Right atrium auricular region (tissue), 2 donors: ENCODE results near the gene SEL1L2. TPM values are rescaled to one million over a fixed set of nuclear protein-coding genes. Genes with fewer than 3 reads are reported as not detected.

ENCODE experiments used
- DNase-seq: peaks from one replicate; pipeline ENCODE4 v3.0.0-alpha.2; 2019; ENCODE audit warnings: low spot score
- H3K27ac ChIP-seq, 2 donors: fragments of 200-600 bp; sonication (generic); 1 replicate in 1 of 2; 2 replicates in 1 of 2; pipeline ENCODE4 v1.5.1; 2016 to 2019
- H3K27me3 ChIP-seq, 2 donors: fragments of 200-600 bp; sonication (generic); one replicate each; pipeline versions ENCODE4 v1.5.1 to v1.6.0; 2017 to 2019
- H3K36me3 ChIP-seq: fragments of 200-600 bp; sonication (generic); one replicate; pipeline ENCODE4 v1.5.1; 2016
- H3K4me1 ChIP-seq, 2 donors: fragments of 200-600 bp; sonication (generic); one replicate each; pipeline versions ENCODE4 v1.5.1 to v1.6.0; 2017 to 2019
- H3K4me3 ChIP-seq, 2 donors: fragments of 200-600 bp; sonication (generic); 1 replicate in 1 of 2; 2 replicates in 1 of 2; pipeline ENCODE4 v1.5.1; 2017 to 2019; ENCODE audit warnings: mild to moderate bottlenecking in 1 of 2, moderate library complexity in 1 of 2
- H3K9me3 ChIP-seq, 2 donors: fragments of 200-600 bp; sonication (generic); one replicate each; pipeline ENCODE4 v1.5.1; 2019
- total RNA-seq, 2 donors: library from RNA; depleted of rRNA; stranded (reverse); fragments of >200 nt; gene quantifications; one replicate each; pipeline ENCODE4 v1.1.0, GENCODE V29; 2016
- TF ChIP-seq, protein P1 (sequence below), 2 donors: fragments of 200-600 bp; sonication (generic); IDR thresholded peaks; one replicate each; pipeline ENCODE4 v1.5.1; 2019; ENCODE audit warnings: antibody characterized with exemption in 2 of 2

The SEL1L2 gene
- total RNA-seq, 2 donors from 2014 or later = not detected

DNA sequence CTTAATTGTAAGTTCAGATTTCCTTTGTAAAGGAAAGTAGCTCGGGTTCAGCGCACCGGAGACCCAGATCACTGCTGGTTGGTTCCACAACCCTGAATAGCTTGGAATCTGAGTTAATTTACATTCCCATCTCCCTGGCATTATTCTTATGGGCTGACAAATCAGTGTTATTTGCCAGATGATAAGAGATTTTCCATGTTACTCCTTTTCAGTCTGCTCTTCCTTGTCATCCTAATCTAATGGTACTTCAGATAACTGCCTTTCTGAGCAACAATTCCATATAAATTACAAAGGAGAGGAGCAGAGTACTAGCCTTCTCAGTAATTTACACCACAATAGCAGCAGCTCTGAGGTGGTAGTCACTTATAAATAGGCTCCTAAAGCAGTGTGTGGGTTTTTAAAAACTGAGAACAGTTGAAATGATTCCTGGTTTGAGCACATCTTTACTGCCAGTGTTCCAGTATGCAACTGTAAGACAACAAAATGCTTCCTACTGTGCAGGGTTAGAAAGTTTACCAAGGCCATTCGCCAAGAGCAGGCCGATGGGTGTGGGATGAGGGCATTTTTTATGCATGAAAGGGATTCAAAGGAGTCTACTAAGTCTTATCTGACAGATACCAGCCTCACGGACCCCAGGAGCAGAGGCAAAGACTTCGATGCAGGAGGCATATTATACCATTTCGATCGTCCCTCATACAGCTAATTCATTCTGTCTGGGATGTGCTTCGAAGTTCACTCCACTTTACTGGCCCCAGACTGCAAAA is 115.8 kb downstream of the SEL1L2 start:
- Histone ChIP-seq H3K27me3 (no peaks in the 10 kb centered on the region), H3K27ac (no peak overlapping the region), H3K4me3 (no peak overlapping the region), H3K9me3 (no peaks in the 10 kb centered on the region), H3K4me1 (no peaks in the 10 kb centered on the region), H3K36me3 (no peaks in the 10 kb centered on the region)
- DNase-seq = no peak
- TF ChIP-seq, protein P1, sequence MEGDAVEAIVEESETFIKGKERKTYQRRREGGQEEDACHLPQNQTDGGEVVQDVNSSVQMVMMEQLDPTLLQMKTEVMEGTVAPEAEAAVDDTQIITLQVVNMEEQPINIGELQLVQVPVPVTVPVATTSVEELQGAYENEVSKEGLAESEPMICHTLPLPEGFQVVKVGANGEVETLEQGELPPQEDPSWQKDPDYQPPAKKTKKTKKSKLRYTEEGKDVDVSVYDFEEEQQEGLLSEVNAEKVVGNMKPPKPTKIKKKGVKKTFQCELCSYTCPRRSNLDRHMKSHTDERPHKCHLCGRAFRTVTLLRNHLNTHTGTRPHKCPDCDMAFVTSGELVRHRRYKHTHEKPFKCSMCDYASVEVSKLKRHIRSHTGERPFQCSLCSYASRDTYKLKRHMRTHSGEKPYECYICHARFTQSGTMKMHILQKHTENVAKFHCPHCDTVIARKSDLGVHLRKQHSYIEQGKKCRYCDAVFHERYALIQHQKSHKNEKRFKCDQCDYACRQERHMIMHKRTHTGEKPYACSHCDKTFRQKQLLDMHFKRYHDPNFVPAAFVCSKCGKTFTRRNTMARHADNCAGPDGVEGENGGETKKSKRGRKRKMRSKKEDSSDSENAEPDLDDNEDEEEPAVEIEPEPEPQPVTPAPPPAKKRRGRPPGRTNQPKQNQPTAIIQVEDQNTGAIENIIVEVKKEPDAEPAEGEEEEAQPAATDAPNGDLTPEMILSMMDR (IDR thresholded peaks at IDR 0.05) = no peak

DNA sequence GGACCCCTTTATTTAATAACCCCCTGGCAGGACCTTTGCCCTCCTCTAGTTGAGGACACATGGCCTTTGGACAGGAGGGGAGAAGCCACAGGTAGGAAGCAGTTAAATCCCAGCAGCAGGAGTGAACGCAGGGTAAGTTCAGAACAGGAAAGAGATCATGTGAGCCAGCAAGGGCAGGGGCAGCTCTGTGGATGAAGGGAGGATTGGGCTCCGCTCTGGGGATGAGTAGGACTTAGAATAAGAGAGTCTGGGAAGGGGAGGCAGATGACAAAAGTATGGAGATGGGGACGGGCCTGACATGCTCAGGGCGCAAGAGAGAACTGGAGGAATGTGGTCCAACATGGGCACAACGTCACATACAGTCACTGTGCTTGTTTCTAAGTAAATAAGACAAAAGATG is 116.6 kb downstream of the SEL1L2 start:
- no peak overlapping the region for H3K27ac ChIP-seq
- DNase-seq = no peak
- H3K9me3 ChIP-seq = no peaks in the 10 kb centered on the region
- H3K4me3 ChIP-seq = no peak overlapping the region
- TF ChIP-seq, protein P1 (IDR thresholded peaks at IDR 0.05) = no peak
- no peaks in the 10 kb centered on the region for H3K27me3 ChIP-seq
- no peaks in the 10 kb centered on the region for H3K4me1 ChIP-seq
- no peaks in the 10 kb centered on the region for H3K36me3 ChIP-seq

DNA sequence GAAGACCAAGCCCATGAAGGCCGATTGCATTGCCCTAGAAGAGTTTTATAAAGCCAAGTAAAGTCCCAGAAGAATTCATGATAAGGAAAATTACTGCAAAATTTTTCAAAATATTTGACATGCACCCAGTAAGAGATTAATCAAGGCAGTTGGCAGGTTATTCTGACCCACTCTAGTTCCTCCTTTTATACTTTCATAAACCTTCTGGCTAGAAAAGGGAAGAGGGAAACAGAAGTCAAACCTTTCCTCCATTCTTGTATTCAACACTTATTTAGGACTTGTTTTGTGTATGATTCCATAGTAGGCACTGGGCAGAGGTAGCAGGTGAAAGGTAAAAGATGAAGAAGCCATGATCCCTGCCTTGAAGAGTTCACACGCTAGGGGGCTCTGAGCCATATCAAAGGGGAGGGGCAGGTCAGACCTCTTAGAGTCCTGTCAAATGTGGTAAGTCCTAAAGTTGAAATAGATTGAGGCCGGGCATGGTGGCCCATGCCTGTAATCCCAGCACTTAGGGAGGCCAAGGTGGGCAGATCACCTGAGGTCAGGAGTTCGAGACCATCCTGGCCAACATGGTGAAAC is 120.2 kb downstream of the SEL1L2 start:
- Histone ChIP-seq H3K4me3 (no peak overlapping the region), H3K9me3 (no peaks in the 10 kb centered on the region), H3K27ac (no peak overlapping the region), H3K27me3 (no peaks in the 10 kb centered on the region), H3K36me3 (no peaks in the 10 kb centered on the region), H3K4me1 (peaks cover 0 to 12% of the 10 kb centered on the region in 2 donors)
- TF ChIP-seq, protein P1 (IDR thresholded peaks at IDR 0.05) = no peak
- no peak for DNase-seq

DNA sequence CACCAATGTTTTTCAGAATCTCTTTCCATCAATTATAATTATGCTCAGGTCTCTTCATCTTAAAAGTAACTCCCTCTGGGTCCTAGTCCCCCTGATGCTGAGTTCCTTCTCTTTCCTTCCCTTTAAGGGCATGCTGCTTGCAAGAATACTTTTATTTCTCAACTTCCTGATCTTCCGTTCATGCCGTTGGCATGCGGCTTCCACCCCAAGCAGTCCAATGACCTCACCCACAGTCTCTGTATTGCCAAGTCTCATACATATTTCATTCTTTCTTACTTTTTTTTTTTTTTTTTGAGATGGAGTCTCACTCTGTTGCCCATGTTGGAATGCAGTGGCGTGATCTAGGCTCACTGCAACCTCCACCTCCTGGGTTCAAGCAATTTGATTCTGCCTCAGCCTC is 122.1 kb downstream of the SEL1L2 start:
- H3K27me3 ChIP-seq = no peaks in the 10 kb centered on the region
- no peak for DNase-seq

DNA sequence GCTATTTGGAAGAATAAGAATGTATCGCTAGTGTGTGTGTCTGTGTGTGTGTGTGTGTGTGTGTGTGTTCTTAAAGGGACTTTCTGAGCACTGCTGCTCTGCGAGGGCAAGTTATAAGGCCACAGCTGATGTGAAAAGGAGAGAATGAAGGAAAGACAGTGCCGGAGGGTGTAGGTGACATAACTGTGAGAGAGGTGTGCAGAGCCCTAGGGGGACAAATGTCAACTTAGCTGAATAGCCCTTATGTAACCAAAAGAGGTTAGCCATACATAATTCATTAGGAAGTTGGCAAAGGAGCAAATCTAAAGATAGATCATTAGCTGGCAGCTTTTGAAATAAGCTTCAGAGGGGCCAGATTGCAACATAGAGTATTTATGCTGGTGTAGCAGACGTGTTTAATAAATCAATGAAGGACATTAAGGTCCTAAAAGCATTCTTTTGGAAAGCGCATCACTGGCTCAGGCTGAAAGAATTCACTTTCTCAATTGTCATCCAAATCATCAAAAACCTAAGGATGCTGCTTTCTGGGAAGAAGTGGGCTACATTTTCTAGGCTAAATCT is 124.5 kb downstream of the SEL1L2 start:
- no peak overlapping the region for H3K27ac ChIP-seq
- H3K27me3 ChIP-seq = no peaks in the 10 kb centered on the region
- no peak for DNase-seq
- no peaks in the 10 kb centered on the region for H3K9me3 ChIP-seq
- H3K4me1 ChIP-seq = peaks cover 0 to 13% of the 10 kb centered on the region in 2 donors
- no peaks in the 10 kb centered on the region for H3K36me3 ChIP-seq
- H3K4me3 ChIP-seq = no peak overlapping the region
- TF ChIP-seq, protein P1 (IDR thresholded peaks at IDR 0.05) = no peak

More for the DNA sequence above, 122.1 kb downstream of the SEL1L2 start:
- no peaks in the 10 kb centered on the region for H3K36me3 ChIP-seq
- H3K4me1 ChIP-seq = peaks cover 0 to 13% of the 10 kb centered on the region in 2 donors
- no peak overlapping the region for H3K4me3 ChIP-seq
- TF ChIP-seq, protein P1 (IDR thresholded peaks at IDR 0.05) = no peak
- no peaks in the 10 kb centered on the region for H3K9me3 ChIP-seq
- H3K27ac ChIP-seq = no peak overlapping the region
